GM12878 (cell line): ENCODE measurements around the gene FAM124B. TPM values are rescaled to one million over a fixed set of nuclear protein-coding genes. Genes with fewer than 3 reads are reported as not detected.

Experiments used
- ATAC-seq: fragments of 200-7000 bp; cut with Tn5 transposase; 3 replicates; pipeline ENCODE4 v1.9.1; 2020; ENCODE audit warnings: mild to moderate bottlenecking, moderate library complexity
- BruUV-seq: library from RNA; stranded (reverse); fragments of 400-500 nt; replicated peaks from 2 replicates; lab custom pipeline; 2021; lab: Mats Ljungman, UMichigan
- CTCF ChIA-PET: fragments of 300-600 bp; sonication (Branson Sonifier 250); formaldehyde crosslinking; extraction: SDS; loops from one replicate; lab custom pipeline; 2021; ENCODE audit warnings: inconsistent platforms; lab: Yijun Ruan, JAX
- POLR2A ChIA-PET: fragments of 350-600 bp; formaldehyde crosslinking; extraction: SDS; loops from one replicate; lab custom pipeline; 2021; ENCODE audit warnings: inconsistent platforms; lab: Charles Lee
- RAD21 ChIA-PET: fragments of 300-600 bp; sonication (Branson Sonifier 250); formaldehyde crosslinking; loops from one replicate; lab custom pipeline; 2023; ENCODE audit warnings: antibody characterized with exemption; ENCODE audit not compliant: unreplicated experiment; lab: Charles Lee
- SMC1A ChIA-PET: fragments of 300-600 bp; sonication (Branson Sonifier 250); formaldehyde crosslinking; loops from one replicate; lab custom pipeline; 2023; ENCODE audit not compliant: unreplicated experiment, uncharacterized antibody; lab: Charles Lee
- DNase-seq: peaks from one replicate; pipeline ENCODE4 v3.0.0-alpha.2; 2011; ENCODE audit warnings: low read depth, low spot score
- FAIRE-seq: peaks from 3 replicates; lab custom pipeline; 2011; peaks lifted over from hg19 to GRCh38; lab: Jason Lieb, UNC
- H2AFZ ChIP-seq: 2 replicates; pipeline ENCODE4 v1.6.0; 2011; ENCODE audit warnings: low read depth, low read length, control low read depth; ENCODE audit not compliant: control insufficient read depth
- H3K27ac ChIP-seq: 2 replicates; pipeline ENCODE4 v1.5.1; 2011; ENCODE audit warnings: control low read depth; ENCODE audit not compliant: control insufficient read depth, insufficient read depth
- H3K27me3 ChIP-seq, 2 experiments: replicated peaks in 1 of 2; 2 replicates each; pipeline versions ENCODE4 v1.6.0 to v1.6.1; 2011; ENCODE audit warnings: low read length in 1 of 2; ENCODE audit not compliant: control insufficient read depth in 2 of 2, insufficient read depth in 2 of 2
- H3K36me3 ChIP-seq, 2 experiments: 2 replicates each; pipeline ENCODE4 v1.5.1; 2011; ENCODE audit warnings: low read length in 1 of 2; ENCODE audit not compliant: control insufficient read depth in 2 of 2, insufficient read depth in 2 of 2
- H3K4me1 ChIP-seq: 2 replicates; pipeline ENCODE4 v1.6.1; 2011; ENCODE audit warnings: mild to moderate bottlenecking, low read length, moderate library complexity, mixed read lengths; ENCODE audit not compliant: control insufficient read depth, insufficient read depth
- H3K4me2 ChIP-seq: 2 replicates; pipeline ENCODE4 v1.6.0; 2011; ENCODE audit warnings: control low read depth; ENCODE audit not compliant: control insufficient read depth, insufficient read depth
- H3K4me3 ChIP-seq: fragments of 200-600 bp; sonication (generic); 2 replicates; pipeline ENCODE4 v1.5.1; 2016
- H3K79me2 ChIP-seq: 2 replicates; pipeline ENCODE4 v1.6.0; 2011; ENCODE audit warnings: low read length; ENCODE audit not compliant: control insufficient read depth, insufficient read depth
- H3K9ac ChIP-seq: 2 replicates; pipeline ENCODE4 v1.8.0; 2011; ENCODE audit warnings: low read length, control low read depth, mixed read lengths; ENCODE audit not compliant: control insufficient read depth, insufficient read depth
- H3K9me3 ChIP-seq: replicated peaks from 3 replicates; pipeline ENCODE4 v1.5.1; 2011; ENCODE audit warnings: mild to moderate bottlenecking, low read length; ENCODE audit not compliant: control insufficient read depth, insufficient read depth
- H4K20me1 ChIP-seq: 2 replicates; pipeline ENCODE4 v1.6.0; 2011; ENCODE audit not compliant: control insufficient read depth, insufficient read depth
- CEBPB ChIP-seq, 2 experiments: fragments of 150-350 bp in 1 of 2; IDR thresholded peaks; 2 replicates each; pipeline ENCODE4 v1.6.1; 2012 to 2014; ENCODE audit warnings: low read depth in 2 of 2, low read length in 2 of 2, borderline replicate concordance in 1 of 2, inconsistent platforms in 1 of 2
- CTCF ChIP-seq, 3 experiments: IDR thresholded peaks in 2 of 3; conservative IDR thresholded peaks in 1 of 3; 2 replicates each; pipeline ENCODE4 v1.5.1; 2011; ENCODE audit warnings: low read depth in 3 of 3, low read length in 3 of 3, mild to moderate bottlenecking in 3 of 3, control low read depth in 2 of 3, moderate library complexity in 2 of 3, inconsistent platforms in 1 of 3, mixed read lengths in 1 of 3; ENCODE audit not compliant: control insufficient read depth in 2 of 3, insufficient read depth in 1 of 3; ENCODE audit errors: extremely low read depth in 1 of 3
- RAD21 ChIP-seq: IDR thresholded peaks from 2 replicates; pipeline ENCODE4 v1.6.1; 2011; ENCODE audit warnings: mild to moderate bottlenecking, low read depth, low read length, moderate library complexity; ENCODE audit not compliant: insufficient read depth
- SMC3 ChIP-seq: IDR thresholded peaks from 2 replicates; pipeline ENCODE4 v1.6.1; 2011; ENCODE audit warnings: low read length, improper control_type of control experiment, borderline replicate concordance
- WGBS: methylation state at CpG from one replicate; pipeline ENCODE4 v1.1.6; 2016; ENCODE audit warnings: low lambda C conversion rate; ENCODE audit not compliant: insufficient replicate concordance, insufficient coverage; ENCODE audit errors: missing lambda C conversion rate; 5-methylcytosine and 5-hydroxymethylcytosine counted together
- in situ Hi-C: fragments of 300-500 bp; cut with MboI; formaldehyde crosslinking; loops from 9 replicates; pipeline ENCODE4 v1.14.3; 2018; ENCODE audit warnings: mixed read lengths
- intact Hi-C: fragments of 100-400 bp; cut with micrococcal nuclease; formaldehyde crosslinking; loops from one replicate; pipeline ENCODE4 v1.14.2; 2022; ENCODE audit not compliant: unreplicated experiment
- polyA plus RNA-seq, 11 experiments: library from polyadenylated mRNA; depleted of rRNA in 4 of 11; unstranded in 6 of 11; stranded (reverse) in 5 of 11; fragments of >200 nt; fragmentation: Nextera tagmentation in 4 of 11; fragmentation: Illumina TruSeq in 1 of 11; extraction: Ambion mirVana in 4 of 11; extraction: Trizol in 1 of 11; gene quantifications; 1 replicate in 1 of 11; 2 replicates in 10 of 11; pipeline versions ENCODE4 v1.2.1 to v1.2.3, GENCODE V29; 2011 to 2016; ENCODE audit warnings: inconsistent platforms in 2 of 11, missing spikeins in 2 of 11, low read depth in 1 of 11
- total RNA-seq, 4 experiments: library from RNA; depleted of rRNA in 3 of 4; stranded (reverse); fragments of >200 nt in 3 of 4; fragmentation: Illumina TruSeq in 1 of 4; extraction: Trizol in 1 of 4; gene quantifications; 2 replicates each; pipeline versions ENCODE4 v1.2.1 to v1.2.3, GENCODE V29; 2013 to 2021

FAM124B gene
- total and polyA plus RNA-seq, 10 of the 15 experiments (the other 5 are each of a cell fraction or from before 2014, with no cell fraction given) = not detected

- RAD21 ChIA-PET = interaction anchor here (0.9 to 1.4 kb wide), 2 partner anchors 375 to 399 kb away, joined by 3 read pairs; no protein-coding TSS in a partner anchor
- in situ Hi-C loops = loop anchor here (25.0 kb wide), 1 partner anchor 643 kb away; no protein-coding TSS in a partner anchor
- POLR2A ChIA-PET = no interaction called here
- DNase-seq (no peak), ATAC-seq (peak; percentile 78), FAIRE-seq (peak; percentile 57)
- CTCF ChIA-PET = interaction anchor here (0.6 to 8.2 kb wide), 24 partner anchors 9 to 409 kb away, joined by 3 to 70 read pairs (median 4); no protein-coding TSS in a partner anchor
- H3K4me1 ChIP-seq = no peaks in the 10 kb centered on the region
- TF ChIP-seq CTCF (IDR thresholded peaks at IDR 0.05 in 2 of 3, conservative IDR thresholded peaks at IDR 0.05 in 1 of 3; ENCODE audit: control insufficient read depth in 2 of 3, extremely low read depth in 1 of 3, insufficient read depth in 1 of 3, low read depth in 3 of 3, low read length in 3 of 3) (peak; percentile 39 to 61 (median 48); a peak in 5 of 6 replicates), RAD21 (peak; percentile 39), CEBPB (IDR thresholded peaks at IDR 0.05; ENCODE audit: borderline replicate concordance in 1 of 2, low read depth in 2 of 2, low read length in 2 of 2) (no peak), SMC3 (peak; percentile 34; the same call in 1 of the 2 replicates)
- H3K27ac ChIP-seq = no peak overlapping the region
- H4K20me1 ChIP-seq = no peaks in the 10 kb centered on the region
- H3K4me2 ChIP-seq = no peak overlapping the region
- BruUV-seq = no TSS peak
- SMC1A ChIA-PET = interaction anchor here (0.6 to 2.1 kb wide), 6 partner anchors 9 to 399 kb away, joined by 3 to 11 read pairs (median 6); no protein-coding TSS in a partner anchor
- 28% methylated on average over 7 of the region's 7 CpGs for WGBS
- H2AFZ ChIP-seq = no peak overlapping the region
- H3K79me2 ChIP-seq = no peaks in the 10 kb centered on the region
- no peaks in the 10 kb centered on the region for H3K27me3 ChIP-seq
- intact Hi-C loops = loop anchor here (5.0 kb wide), 1 partner anchor 397 kb away; no protein-coding TSS in a partner anchor
- H3K9ac ChIP-seq = no peak overlapping the region
- H3K36me3 ChIP-seq = no peaks in the 10 kb centered on the region
- no peaks in the 10 kb centered on the region for H3K9me3 ChIP-seq
- H3K4me3 ChIP-seq = no peak overlapping the region
These were observed 32.8 kb downstream of the FAM124B start for GRCh38 chr2:224369028-224369632.
